Lower leg skin (tissue), 3 donors: ENCODE measurements around the gene WNT1.

Experiments
- CTCF ChIP-seq, 3 donors: fragments of 450-650 bp; IDR thresholded peaks; one replicate each; pipeline ENCODE4 v1.5.1; 2016; ENCODE audit warnings: antibody characterized with exemption in 3 of 3, mild to moderate bottlenecking in 3 of 3, moderate library complexity in 2 of 3
- POLR2A ChIP-seq, 2 donors: fragments of 450-650 bp; IDR thresholded peaks; one replicate each; pipeline ENCODE4 v1.6.1; 2016 to 2017; ENCODE audit warnings: antibody characterized with exemption in 2 of 2, mild to moderate bottlenecking in 1 of 2, moderate library complexity in 1 of 2

DNA sequence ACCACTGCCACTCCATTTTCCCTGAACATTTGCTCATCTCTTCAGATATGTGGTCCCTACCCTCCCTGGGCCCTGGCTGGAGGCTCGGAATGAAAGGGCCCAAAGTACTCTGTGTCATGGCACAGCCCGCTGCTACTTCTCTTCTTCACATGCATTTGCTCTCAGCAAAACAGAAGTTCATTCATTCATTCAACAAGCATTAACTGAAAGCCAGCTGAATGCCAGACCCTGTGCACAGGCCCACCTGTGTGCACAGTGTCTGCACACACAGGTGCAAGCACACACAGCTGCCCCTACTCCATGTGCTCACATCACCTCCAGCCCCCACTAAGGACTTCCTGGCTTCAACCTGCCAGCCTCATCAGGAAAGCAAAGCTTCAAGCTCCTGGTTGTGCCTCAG is 7.8 kb downstream of the WNT1 start:
- no peak for TF ChIP-seq CTCF (IDR thresholded peaks at IDR 0.05)
- no peak for TF ChIP-seq POLR2A (IDR thresholded peaks at IDR 0.05)
